ENCODE results near the gene TAF11.

GRCh38 chr6:34877869-34878485 lies 9.9 kb downstream of the TAF11 start:
- TF ChIP-seq POLR2A (IDR thresholded peaks at IDR 0.05) (no peak), CTCF (IDR thresholded peaks at IDR 0.05) (no peak)

Measured in adrenal gland (tissue), 5 donors.